Stimulated activated naive CD8-positive, alpha-beta T cell treated with anti-CD3 and anti-CD28 coated beads, Interleukin-15, Interleukin-2, amounts not matched to agents 100 ng/mL and 50 ng/mL, for 24 hours (primary cell): ENCODE measurements around the gene CTTNBP2.

Source experiments
- H3K27ac Mint-ChIP-seq: one replicate; pipeline ENCODE4 v1.8.0; 2021; ENCODE audit warnings: mild to moderate bottlenecking, mixed read lengths
- H3K27me3 Mint-ChIP-seq: one replicate; pipeline ENCODE4 v1.8.0; 2021; ENCODE audit warnings: mixed read lengths
- H3K36me3 Mint-ChIP-seq: one replicate; pipeline ENCODE4 v1.8.0; 2021; ENCODE audit warnings: low read depth, mixed read lengths
- H3K4me1 Mint-ChIP-seq: one replicate; pipeline ENCODE4 v1.8.0; 2021; ENCODE audit warnings: low read depth, mixed read lengths
- H3K4me3 Mint-ChIP-seq: one replicate; pipeline ENCODE4 v1.8.0; 2021; ENCODE audit warnings: mild to moderate bottlenecking, mixed read lengths
- H3K9me3 Mint-ChIP-seq: one replicate; pipeline ENCODE4 v1.8.0; 2021; ENCODE audit warnings: mixed read lengths

Gene CTTNBP2

GRCh38 chr7:117791877-117792780 is 81.1 kb downstream of the CTTNBP2 start:
- H3K4me1 Mint-ChIP-seq: no peaks in the 10 kb centered on the region
- H3K36me3 Mint-ChIP-seq: no peaks in the 10 kb centered on the region
- no peaks in the 10 kb centered on the region for H3K9me3 Mint-ChIP-seq
- H3K27ac Mint-ChIP-seq: no peak overlapping the region
- peaks cover 10% of the 10 kb centered on the region for H3K27me3 Mint-ChIP-seq
- H3K4me3 Mint-ChIP-seq: no peak overlapping the region

DNA sequence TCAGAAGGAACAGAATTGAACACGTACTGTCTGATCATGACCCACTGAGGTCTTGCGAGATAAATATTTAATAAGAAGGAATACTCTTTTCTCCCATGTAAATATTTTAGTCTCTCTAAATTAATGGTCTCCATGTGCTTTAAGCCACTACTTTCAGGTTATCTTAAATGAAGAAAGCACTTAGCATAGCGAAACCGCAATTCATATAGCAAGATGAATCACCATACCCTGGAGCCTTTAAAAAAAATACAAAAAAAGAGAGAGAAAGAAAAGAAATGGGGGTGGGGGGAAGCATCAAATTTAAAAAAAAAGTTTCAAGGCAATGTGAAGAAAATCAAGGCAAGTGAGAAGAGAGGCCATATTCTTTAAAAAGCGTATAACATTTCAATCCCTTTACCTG is 82.5 kb downstream of the CTTNBP2 start:
- Mint-ChIP-seq H3K27me3 (peaks cover 11% of the 10 kb centered on the region), H3K27ac (no peak overlapping the region), H3K9me3 (no peaks in the 10 kb centered on the region), H3K36me3 (no peaks in the 10 kb centered on the region), H3K4me3 (no peak overlapping the region), H3K4me1 (no peaks in the 10 kb centered on the region)

- peaks cover 11% of the 10 kb centered on the region for H3K27me3 Mint-ChIP-seq
- no peaks in the 10 kb centered on the region for H3K9me3 Mint-ChIP-seq
- H3K27ac Mint-ChIP-seq: no peak overlapping the region
- no peak overlapping the region for H3K4me3 Mint-ChIP-seq
- H3K36me3 Mint-ChIP-seq: no peaks in the 10 kb centered on the region
- H3K4me1 Mint-ChIP-seq: no peaks in the 10 kb centered on the region
These were observed 83.0 kb downstream of the CTTNBP2 start for GRCh38 chr7:117790251-117790650.

GRCh38 chr7:117785431-117785830 is 87.8 kb downstream of the CTTNBP2 start:
- H3K4me3 Mint-ChIP-seq: no peak overlapping the region
- no peak overlapping the region for H3K27ac Mint-ChIP-seq
- no peaks in the 10 kb centered on the region for H3K36me3 Mint-ChIP-seq
- no peaks in the 10 kb centered on the region for H3K9me3 Mint-ChIP-seq
- H3K27me3 Mint-ChIP-seq: peaks cover 10% of the 10 kb centered on the region
- H3K4me1 Mint-ChIP-seq: no peaks in the 10 kb centered on the region

DNA sequence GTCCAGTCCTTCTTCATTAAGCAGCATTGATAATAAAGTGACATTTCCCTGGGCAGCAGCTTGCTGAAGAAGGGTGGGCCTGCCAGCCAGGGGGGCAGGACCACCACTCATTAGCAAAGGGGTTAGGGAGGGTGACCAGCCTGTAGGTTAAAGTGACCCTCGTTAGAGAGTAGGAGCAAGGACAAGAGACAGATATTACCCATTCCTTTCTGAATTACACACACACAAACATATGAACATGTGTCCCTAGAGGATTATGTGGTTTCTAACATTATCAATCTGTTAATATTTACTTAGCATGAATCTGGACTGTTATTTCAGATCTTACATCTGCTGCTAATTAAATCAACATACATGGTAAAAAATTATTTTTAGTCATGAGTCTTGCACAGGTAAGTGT is 88.9 kb downstream of the CTTNBP2 start:
- Mint-ChIP-seq H3K27me3 (peaks cover 8% of the 10 kb centered on the region), H3K27ac (no peak overlapping the region), H3K4me1 (no peaks in the 10 kb centered on the region), H3K4me3 (no peak overlapping the region), H3K9me3 (no peaks in the 10 kb centered on the region), H3K36me3 (no peaks in the 10 kb centered on the region)

- Mint-ChIP-seq H3K36me3 (no peaks in the 10 kb centered on the region), H3K4me3 (no peak overlapping the region), H3K27me3 (peaks cover 7% of the 10 kb centered on the region), H3K9me3 (no peaks in the 10 kb centered on the region), H3K27ac (no peak overlapping the region), H3K4me1 (no peaks in the 10 kb centered on the region)
These were observed 90.5 kb downstream of the CTTNBP2 start for GRCh38 chr7:117782761-117783160.

DNA sequence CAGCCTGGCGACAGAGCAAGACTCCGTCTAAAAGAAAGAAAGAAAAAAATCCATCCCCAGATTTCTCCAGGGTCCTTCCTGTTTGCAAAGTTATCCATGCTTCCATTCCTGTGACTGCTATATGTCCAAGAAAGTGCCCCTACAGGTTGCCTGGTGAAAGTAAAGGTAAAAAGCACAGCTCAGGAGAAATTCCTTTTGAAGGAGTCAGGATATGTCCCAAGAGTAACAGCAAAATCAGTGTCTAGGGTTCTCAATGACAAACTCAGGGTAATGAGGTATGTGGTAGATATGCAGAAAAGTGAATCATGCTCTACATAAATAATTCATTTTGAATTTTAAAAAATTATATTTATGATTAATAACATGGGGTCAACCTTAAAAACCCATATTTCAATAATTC is 91.5 kb downstream of the CTTNBP2 start:
- Mint-ChIP-seq H3K4me1 (no peaks in the 10 kb centered on the region), H3K36me3 (no peaks in the 10 kb centered on the region), H3K27me3 (peaks cover 7% of the 10 kb centered on the region)

DNA sequence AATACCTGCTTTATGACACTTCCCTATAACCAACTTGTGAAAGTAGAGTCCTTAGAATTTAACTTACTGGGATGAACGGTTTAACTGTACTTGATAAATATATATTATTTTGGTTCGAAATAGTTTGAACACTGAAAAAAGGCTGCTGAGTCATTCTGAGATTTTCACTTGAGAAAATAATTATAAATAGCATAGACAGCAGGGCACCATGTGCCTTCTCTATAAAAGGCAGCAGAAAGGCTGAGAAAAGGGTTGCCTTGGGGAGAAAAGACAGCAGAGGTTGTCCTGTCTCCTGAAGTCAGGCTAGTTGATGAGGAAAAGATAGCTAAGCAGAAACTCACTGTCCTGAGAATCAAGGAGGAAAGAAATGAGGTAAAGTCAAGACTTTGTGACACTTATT is 92.4 kb downstream of the CTTNBP2 start:
- H3K27me3 Mint-ChIP-seq: peaks cover 3% of the 10 kb centered on the region
- H3K4me3 Mint-ChIP-seq: no peak overlapping the region
- H3K27ac Mint-ChIP-seq: no peak overlapping the region
- H3K4me1 Mint-ChIP-seq: no peaks in the 10 kb centered on the region
- H3K9me3 Mint-ChIP-seq: no peaks in the 10 kb centered on the region
- no peaks in the 10 kb centered on the region for H3K36me3 Mint-ChIP-seq

More for the DNA sequence above, 91.5 kb downstream of the CTTNBP2 start:
- Mint-ChIP-seq H3K27ac (no peak overlapping the region), H3K4me3 (no peak overlapping the region), H3K9me3 (no peaks in the 10 kb centered on the region)

DNA sequence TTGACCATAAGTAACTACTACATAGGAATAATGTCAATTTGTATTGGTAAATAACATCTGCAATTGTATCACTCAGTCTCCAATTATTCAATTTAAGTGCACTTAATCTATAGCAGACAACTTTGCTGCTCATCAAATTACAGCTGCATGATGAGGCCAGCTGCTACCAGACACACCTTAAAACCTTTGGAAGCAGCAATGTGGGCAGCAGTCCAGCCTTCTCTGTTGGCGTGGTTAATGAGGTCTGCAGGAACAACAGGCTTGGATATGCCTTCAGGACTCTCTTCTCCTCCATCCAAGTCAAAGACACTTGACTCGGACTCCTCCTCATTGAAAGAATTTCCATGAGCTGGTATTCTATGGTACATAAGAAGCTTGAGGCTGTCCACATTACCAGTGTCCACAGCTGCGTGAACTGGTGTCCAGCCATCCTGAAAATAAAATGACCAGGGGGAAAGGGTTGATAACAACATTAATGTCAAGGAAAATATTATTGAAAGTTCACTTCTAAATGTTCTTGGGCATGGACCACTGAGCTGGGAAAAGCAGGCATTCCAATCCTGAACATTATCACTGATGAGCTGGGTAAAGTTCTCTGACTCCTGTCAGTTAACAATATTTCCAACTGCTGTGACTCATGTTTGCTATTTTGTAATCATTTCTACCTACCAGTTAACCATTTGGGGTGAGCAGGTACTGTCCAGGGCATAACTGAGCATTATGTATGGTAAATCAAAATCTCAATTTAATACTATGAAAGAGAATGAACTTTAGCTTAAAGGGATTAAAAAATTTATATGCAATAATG is 95.7 kb downstream of the CTTNBP2 start:
- Mint-ChIP-seq H3K27ac (no peak overlapping the region), H3K4me1 (no peaks in the 10 kb centered on the region), H3K9me3 (no peaks in the 10 kb centered on the region), H3K36me3 (no peaks in the 10 kb centered on the region), H3K4me3 (no peak overlapping the region), H3K27me3 (peaks cover 3% of the 10 kb centered on the region)

DNA sequence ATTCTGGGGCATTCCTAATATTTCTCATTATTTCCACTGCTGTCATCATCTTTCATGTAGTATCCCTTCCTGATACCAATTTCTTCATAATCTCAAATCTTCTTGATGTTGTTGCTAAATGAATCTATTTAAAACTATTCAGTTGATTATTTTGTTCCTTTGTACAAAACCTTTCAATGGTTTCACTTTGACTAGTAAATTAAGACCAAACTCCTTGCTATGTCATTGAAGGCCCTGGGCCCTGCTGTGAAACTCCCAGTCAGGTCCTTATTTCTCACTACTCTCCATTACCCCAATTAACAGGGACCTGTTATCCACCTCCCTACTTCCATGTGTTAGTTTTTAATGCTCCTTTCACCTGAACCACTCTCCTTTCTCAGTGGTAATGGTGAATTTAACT is 97.0 kb downstream of the CTTNBP2 start:
- Mint-ChIP-seq H3K27ac (no peak overlapping the region), H3K36me3 (no peaks in the 10 kb centered on the region), H3K9me3 (no peaks in the 10 kb centered on the region), H3K4me3 (no peak overlapping the region), H3K4me1 (no peaks in the 10 kb centered on the region), H3K27me3 (no peaks in the 10 kb centered on the region)

- Mint-ChIP-seq H3K4me3 (no peak overlapping the region), H3K9me3 (no peaks in the 10 kb centered on the region), H3K27ac (no peak overlapping the region), H3K36me3 (no peaks in the 10 kb centered on the region), H3K27me3 (no peaks in the 10 kb centered on the region), H3K4me1 (no peaks in the 10 kb centered on the region)
These were observed 97.4 kb downstream of the CTTNBP2 start for GRCh38 chr7:117775801-117776200.

- H3K9me3 Mint-ChIP-seq: no peaks in the 10 kb centered on the region
- no peaks in the 10 kb centered on the region for H3K36me3 Mint-ChIP-seq
- H3K4me1 Mint-ChIP-seq: no peaks in the 10 kb centered on the region
- H3K27ac Mint-ChIP-seq: no peak overlapping the region
- no peaks in the 10 kb centered on the region for H3K27me3 Mint-ChIP-seq
- no peak overlapping the region for H3K4me3 Mint-ChIP-seq
These were observed 98.3 kb downstream of the CTTNBP2 start for GRCh38 chr7:117774943-117775342.

GRCh38 chr7:117772421-117772820 is 100.8 kb downstream of the CTTNBP2 start:
- no peaks in the 10 kb centered on the region for H3K36me3 Mint-ChIP-seq
- H3K27me3 Mint-ChIP-seq: no peaks in the 10 kb centered on the region
- no peak overlapping the region for H3K27ac Mint-ChIP-seq
- no peaks in the 10 kb centered on the region for H3K9me3 Mint-ChIP-seq
- no peaks in the 10 kb centered on the region for H3K4me1 Mint-ChIP-seq
- H3K4me3 Mint-ChIP-seq: no peak overlapping the region

GRCh38 chr7:117771756-117772155 is 101.5 kb downstream of the CTTNBP2 start:
- no peak overlapping the region for H3K4me3 Mint-ChIP-seq
- no peak overlapping the region for H3K27ac Mint-ChIP-seq
- H3K36me3 Mint-ChIP-seq: no peaks in the 10 kb centered on the region
- no peaks in the 10 kb centered on the region for H3K27me3 Mint-ChIP-seq
- no peaks in the 10 kb centered on the region for H3K4me1 Mint-ChIP-seq
- H3K9me3 Mint-ChIP-seq: no peaks in the 10 kb centered on the region

DNA sequence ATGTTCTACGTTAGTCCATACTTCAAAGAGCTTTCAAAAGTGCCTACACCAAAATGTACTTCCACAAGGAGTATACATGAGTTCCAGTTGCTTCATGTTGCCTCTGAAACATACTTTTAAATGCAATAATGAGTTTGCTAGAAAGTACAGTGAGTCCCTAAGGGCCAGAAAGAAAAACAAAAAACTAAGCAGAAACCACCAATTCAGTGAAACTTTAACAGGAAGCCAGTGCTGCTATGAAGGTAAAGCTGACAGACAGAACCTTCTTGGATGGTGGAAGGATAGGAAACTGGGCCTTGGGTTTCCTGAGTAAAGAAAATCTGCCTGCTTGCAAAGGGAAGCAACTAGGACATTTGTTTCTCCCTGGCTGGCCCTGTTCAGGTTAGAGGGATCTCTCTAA is 104.2 kb downstream of the CTTNBP2 start:
- no peak overlapping the region for H3K27ac Mint-ChIP-seq
- peaks cover 3% of the 10 kb centered on the region for H3K27me3 Mint-ChIP-seq
- H3K4me3 Mint-ChIP-seq: no peak overlapping the region
- no peaks in the 10 kb centered on the region for H3K4me1 Mint-ChIP-seq
- H3K9me3 Mint-ChIP-seq: no peaks in the 10 kb centered on the region
- H3K36me3 Mint-ChIP-seq: no peaks in the 10 kb centered on the region
